OCI-LY1 (cell line): ENCODE data around the gene EDN1.

Source experiments
- H2AFZ ChIP-seq: fragments of 200-600 bp; sonication (generic), shearing (Covaris generic); 2 replicates; pipeline ENCODE4 v1.6.0; 2014; ENCODE audit warnings: antibody characterized with exemption, mild to moderate bottlenecking, low read length
- H3F3A ChIP-seq: fragments of 200-600 bp; sonication (generic), shearing (Covaris generic); 2 replicates; pipeline ENCODE4 v1.6.0; 2014; ENCODE audit warnings: mild to moderate bottlenecking, antibody characterized with exemption, low read length, moderate library complexity; ENCODE audit not compliant: insufficient read depth
- H3K27ac ChIP-seq: fragments of 200-600 bp; sonication (generic); 2 replicates; pipeline ENCODE4 v1.5.1; 2014; ENCODE audit warnings: low read length, mixed run types, mild to moderate bottlenecking, low read depth; ENCODE audit not compliant: poor library complexity, severe bottlenecking
- H3K27me3 ChIP-seq: fragments of 200-600 bp; sonication (generic); 2 replicates; pipeline ENCODE4 v1.6.0; 2014; ENCODE audit warnings: antibody characterized with exemption, mild to moderate bottlenecking, low read length, moderate library complexity; ENCODE audit not compliant: insufficient read depth
- H3K36me3 ChIP-seq: fragments of 200-600 bp; sonication (generic); 2 replicates; pipeline ENCODE4 v1.6.1; 2014; ENCODE audit warnings: mild to moderate bottlenecking, antibody characterized with exemption, low read length, moderate library complexity, mixed read lengths; ENCODE audit not compliant: insufficient read depth
- H3K4me1 ChIP-seq: fragments of 200-600 bp; sonication (generic); 2 replicates; pipeline ENCODE4 v1.5.1; 2014; ENCODE audit warnings: mild to moderate bottlenecking, low read length, moderate library complexity; ENCODE audit not compliant: insufficient read depth, severe bottlenecking
- H3K4me2 ChIP-seq: fragments of 200-600 bp; sonication (generic), shearing (Covaris generic); 2 replicates; pipeline ENCODE4 v1.6.1; 2014; ENCODE audit warnings: low read length
- H3K4me3 ChIP-seq: fragments of 200-600 bp; sonication (generic); 2 replicates; pipeline ENCODE4 v1.5.1; 2014; ENCODE audit warnings: low read length, low read depth, mild to moderate bottlenecking, mixed read lengths; ENCODE audit not compliant: poor library complexity, severe bottlenecking
- H3K79me2 ChIP-seq: fragments of 200-600 bp; shearing (Covaris generic); 2 replicates; pipeline ENCODE4 v1.6.1; 2016; ENCODE audit warnings: mixed run types, low read length, mixed read lengths; ENCODE audit not compliant: insufficient read depth
- H3K9ac ChIP-seq: fragments of 200-600 bp; sonication (generic), shearing (Covaris generic); 2 replicates; pipeline ENCODE4 v1.6.1; 2014; ENCODE audit warnings: mild to moderate bottlenecking, low read length, mixed read lengths
- H3K9me2 ChIP-seq: fragments of 200-600 bp; sonication (generic), shearing (Covaris generic); 2 replicates; pipeline ENCODE4 v1.6.1; 2014; ENCODE audit warnings: low read depth, mild to moderate bottlenecking, low read length, mixed read lengths
- H3K9me3 ChIP-seq: fragments of 200-600 bp; shearing (Covaris generic); 2 replicates; pipeline ENCODE4 v1.6.1; 2014; ENCODE audit warnings: low read length, mixed read lengths
- H4K20me1 ChIP-seq: fragments of 200-600 bp; sonication (generic), shearing (Covaris generic); 2 replicates; pipeline ENCODE4 v1.6.0; 2016; ENCODE audit warnings: mild to moderate bottlenecking, low read length; ENCODE audit not compliant: insufficient read depth
- EZH2 ChIP-seq: fragments of 200-600 bp; sonication (generic), shearing (Covaris generic); IDR thresholded peaks from 2 replicates; pipeline ENCODE4 v1.8.0; 2017; ENCODE audit warnings: borderline replicate concordance, mixed run types, mild to moderate bottlenecking, antibody characterized with exemption, low read length, moderate library complexity, mixed read lengths
- TF ChIP-seq, protein P1 (sequence below): fragments of 200-600 bp; sonication (generic), shearing (Covaris generic); IDR thresholded peaks from 2 replicates; pipeline ENCODE4 v1.5.1; 2017; ENCODE audit warnings: mild to moderate bottlenecking, antibody characterized with exemption, low read length, moderate library complexity, mixed read lengths

EDN1 gene

GRCh38 chr6:12335717-12336116, 45.6 kb downstream of the EDN1 start:
- TF ChIP-seq, protein P1, sequence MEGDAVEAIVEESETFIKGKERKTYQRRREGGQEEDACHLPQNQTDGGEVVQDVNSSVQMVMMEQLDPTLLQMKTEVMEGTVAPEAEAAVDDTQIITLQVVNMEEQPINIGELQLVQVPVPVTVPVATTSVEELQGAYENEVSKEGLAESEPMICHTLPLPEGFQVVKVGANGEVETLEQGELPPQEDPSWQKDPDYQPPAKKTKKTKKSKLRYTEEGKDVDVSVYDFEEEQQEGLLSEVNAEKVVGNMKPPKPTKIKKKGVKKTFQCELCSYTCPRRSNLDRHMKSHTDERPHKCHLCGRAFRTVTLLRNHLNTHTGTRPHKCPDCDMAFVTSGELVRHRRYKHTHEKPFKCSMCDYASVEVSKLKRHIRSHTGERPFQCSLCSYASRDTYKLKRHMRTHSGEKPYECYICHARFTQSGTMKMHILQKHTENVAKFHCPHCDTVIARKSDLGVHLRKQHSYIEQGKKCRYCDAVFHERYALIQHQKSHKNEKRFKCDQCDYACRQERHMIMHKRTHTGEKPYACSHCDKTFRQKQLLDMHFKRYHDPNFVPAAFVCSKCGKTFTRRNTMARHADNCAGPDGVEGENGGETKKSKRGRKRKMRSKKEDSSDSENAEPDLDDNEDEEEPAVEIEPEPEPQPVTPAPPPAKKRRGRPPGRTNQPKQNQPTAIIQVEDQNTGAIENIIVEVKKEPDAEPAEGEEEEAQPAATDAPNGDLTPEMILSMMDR: no peak
- Histone ChIP-seq H3K9me2 (no peaks in the 10 kb centered on the region), H3K27ac (no peak overlapping the region), H3K4me3 (no peak overlapping the region), H4K20me1 (no peaks in the 10 kb centered on the region), H2AFZ (no peak overlapping the region), H3K36me3 (no peaks in the 10 kb centered on the region), H3F3A (no peaks in the 10 kb centered on the region), H3K9ac (no peak overlapping the region), H3K4me2 (no peak overlapping the region), H3K27me3 (no peaks in the 10 kb centered on the region), H3K9me3 (no peaks in the 10 kb centered on the region), H3K79me2 (no peaks in the 10 kb centered on the region), H3K4me1 (peaks cover 5% of the 10 kb centered on the region)

DNA sequence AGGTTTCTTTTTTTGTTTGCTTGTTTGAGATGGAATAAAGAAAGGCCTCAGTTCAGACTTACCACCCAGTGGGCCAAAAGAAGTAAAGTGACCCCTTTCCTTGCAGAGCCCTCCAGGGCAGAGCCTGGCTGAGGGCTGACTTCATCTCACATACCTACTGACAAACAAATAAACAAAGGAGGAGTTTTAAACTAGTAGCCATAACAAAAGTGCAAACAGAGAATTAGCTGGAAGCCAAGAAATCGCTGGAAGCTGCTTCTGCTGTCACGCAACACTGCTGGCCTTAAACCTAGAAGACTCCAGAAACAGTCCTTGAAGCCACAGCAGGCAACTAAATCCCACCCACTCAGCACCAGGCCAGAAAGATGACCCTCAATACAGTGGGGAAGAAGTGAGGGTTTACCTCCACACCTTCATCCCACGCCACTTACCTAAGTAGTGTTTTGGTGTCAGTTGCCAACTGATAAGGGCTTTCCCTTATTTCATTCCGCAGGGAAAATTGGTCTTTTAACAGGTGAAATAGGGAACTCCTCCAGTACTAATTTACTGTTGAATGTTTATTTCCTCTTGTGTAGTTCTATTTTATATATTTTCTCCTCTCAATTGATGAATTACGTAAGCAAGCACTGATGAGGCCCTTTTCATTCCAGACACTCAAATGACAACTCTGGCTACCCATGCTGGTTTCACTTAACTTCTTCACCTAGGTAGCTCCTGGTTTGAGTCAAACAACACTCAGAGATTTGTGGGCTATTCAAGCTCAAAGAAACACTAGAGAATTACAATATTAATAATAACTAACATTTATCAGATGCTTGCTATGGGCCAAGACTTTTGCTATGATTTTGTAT, 46.2 kb downstream of the EDN1 start:
- Histone ChIP-seq H3K27me3 (no peaks in the 10 kb centered on the region), H3F3A (no peaks in the 10 kb centered on the region), H3K9ac (no peak overlapping the region), H3K9me2 (no peaks in the 10 kb centered on the region), H3K27ac (no peak overlapping the region), H3K4me3 (no peak overlapping the region), H4K20me1 (no peaks in the 10 kb centered on the region), H3K4me1 (peaks cover 5% of the 10 kb centered on the region), H3K4me2 (no peak overlapping the region), H2AFZ (no peak overlapping the region), H3K36me3 (no peaks in the 10 kb centered on the region), H3K79me2 (no peaks in the 10 kb centered on the region), H3K9me3 (no peaks in the 10 kb centered on the region)
- TF ChIP-seq EZH2: no peak
- TF ChIP-seq, protein P1: no peak

DNA sequence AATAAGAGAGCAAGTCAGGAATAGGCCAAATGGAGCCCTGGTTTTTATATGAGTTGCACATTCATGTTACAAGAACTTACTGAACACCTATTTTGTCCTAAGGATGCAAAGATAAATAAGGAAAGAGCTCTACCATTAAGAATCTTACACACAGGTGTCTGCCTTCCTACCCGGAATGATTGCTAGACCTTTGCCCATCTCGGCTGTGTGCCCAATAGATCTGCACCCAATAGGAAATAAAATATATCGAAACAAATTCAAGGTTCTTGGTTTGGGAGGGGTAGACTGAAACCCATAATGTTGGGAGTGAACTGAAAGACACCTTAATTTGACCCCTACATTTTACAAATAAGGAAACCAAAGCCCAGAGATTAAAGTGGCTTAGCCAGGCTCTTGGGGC, 48.9 kb downstream of the EDN1 start:
- no peaks in the 10 kb centered on the region for H3K4me1 ChIP-seq
- no peak for TF ChIP-seq EZH2
- TF ChIP-seq, protein P1: no peak

More for the DNA sequence above, 48.9 kb downstream of the EDN1 start:
- no peaks in the 10 kb centered on the region for H3K9me3 ChIP-seq
- H3K4me2 ChIP-seq: no peak overlapping the region
- H3K9me2 ChIP-seq: no peaks in the 10 kb centered on the region
- no peak overlapping the region for H3K4me3 ChIP-seq
- no peaks in the 10 kb centered on the region for H4K20me1 ChIP-seq
- no peak overlapping the region for H3K9ac ChIP-seq
- no peaks in the 10 kb centered on the region for H3K27me3 ChIP-seq
- no peaks in the 10 kb centered on the region for H3K79me2 ChIP-seq
- H3K27ac ChIP-seq: no peak overlapping the region
- no peaks in the 10 kb centered on the region for H3F3A ChIP-seq
- H3K36me3 ChIP-seq: no peaks in the 10 kb centered on the region
- no peak overlapping the region for H2AFZ ChIP-seq
